GM18868 (cell line): ENCODE results near the gene APOA1.
"Not testable (repeated sequence)": the region's sequence is repeated elsewhere in the genome, so short reads cannot be mapped to it uniquely, and the experiment has no call there.

Source experiments
- ATAC-seq: cut with Tn5 transposase; IDR thresholded peaks from one replicate; pipeline ENCODE4 v1.9.1; 2021; ENCODE audit warnings: mild to moderate bottlenecking, moderate library complexity; ENCODE audit not compliant: unreplicated experiment

Gene APOA1

GRCh38 chr11:116835042-116835772 lies 2.2 kb downstream of the APOA1 start:
- ATAC-seq = peak; percentile 21

- ATAC-seq = not testable (repeated sequence)
Observed at GRCh38 chr11:116834535-116835041, 2.8 kb downstream of the APOA1 start.

- no peak for ATAC-seq
Observed at GRCh38 chr11:116833816-116834534, 3.4 kb downstream of the APOA1 start.

- no peak for ATAC-seq
Observed at GRCh38 chr11:116833491-116833815, 4.0 kb downstream of the APOA1 start.

- ATAC-seq = no peak
Observed at GRCh38 chr11:116832350-116833290, 4.8 kb downstream of the APOA1 start.

- no peak for ATAC-seq
Observed at GRCh38 chr11:116831790-116832349, 5.6 kb downstream of the APOA1 start.

GRCh38 chr11:116830184-116830912 lies 7.1 kb downstream of the APOA1 start:
- ATAC-seq = no peak

GRCh38 chr11:116829525-116830183 lies 7.8 kb downstream of the APOA1 start, which contains the start of gene APOC3:
APOC3 (plus strand) TSS chr11:116829907; CDS start chr11:116830583, 676 bp downstream.
- no peak for ATAC-seq

GRCh38 chr11:116828632-116829524 lies 8.5 kb downstream of the APOA1 start:
- ATAC-seq = no peak

- no peak for ATAC-seq
Observed at GRCh38 chr11:116827461-116827860, 10.0 kb downstream of the APOA1 start.

GRCh38 chr11:116826751-116827431 lies 10.5 kb downstream of the APOA1 start:
- ATAC-seq = no peak

- ATAC-seq = no peak
Observed at GRCh38 chr11:116825854-116826750, 11.3 kb downstream of the APOA1 start.

- no peak for ATAC-seq
Observed at GRCh38 chr11:116825434-116825833, 12.0 kb downstream of the APOA1 start.

GRCh38 chr11:116823031-116823843 lies 14.2 kb downstream of the APOA1 start, which contains the start of gene APOA4:
APOA4 (minus strand) TSS chr11:116823304; CDS start chr11:116823191, 113 bp downstream.
- no peak for ATAC-seq

- ATAC-seq = no peak
Observed at GRCh38 chr11:116822575-116822974, 14.8 kb downstream of the APOA1 start.
